Calu3 (cell line): ENCODE results near the gene PGM5. TPM values are rescaled to one million over a fixed set of nuclear protein-coding genes. Genes with fewer than 3 reads are reported as not detected.

Source experiments
- BruUV-seq: library from RNA; stranded (reverse); fragments of 400-500 nt; replicated peaks from 2 replicates; lab custom pipeline; 2021; lab: Mats Ljungman, UMichigan
- CTCF ChIA-PET: fragments of 300-600 bp; sonication (Branson Sonifier 250); formaldehyde crosslinking; loops from one replicate; lab custom pipeline; 2022; ENCODE audit warnings: antibody characterized with exemption; lab: Charles Lee
- DNase-seq: peaks from one replicate; pipeline ENCODE4 v3.0.0; 2022
- H3K27ac Mint-ChIP-seq: one replicate; pipeline ENCODE4 v1.8.0; 2022; ENCODE audit warnings: mixed read lengths; ENCODE audit not compliant: unreplicated experiment
- H3K27me3 Mint-ChIP-seq: one replicate; pipeline ENCODE4 v1.8.0; 2022; ENCODE audit warnings: mixed read lengths; ENCODE audit not compliant: unreplicated experiment
- H3K36me3 Mint-ChIP-seq: one replicate; pipeline ENCODE4 v1.8.0; 2022; ENCODE audit warnings: mild to moderate bottlenecking, moderate library complexity, mixed read lengths; ENCODE audit not compliant: insufficient read depth, unreplicated experiment
- H3K4me1 Mint-ChIP-seq: one replicate; pipeline ENCODE4 v1.8.0; 2022; ENCODE audit warnings: mild to moderate bottlenecking, low read depth, mixed read lengths; ENCODE audit not compliant: unreplicated experiment
- H3K4me3 Mint-ChIP-seq: one replicate; pipeline ENCODE4 v1.8.0; 2022; ENCODE audit warnings: mild to moderate bottlenecking, low read depth, moderate library complexity, mixed read lengths; ENCODE audit not compliant: unreplicated experiment
- H3K9me3 Mint-ChIP-seq: one replicate; pipeline ENCODE4 v1.8.0; 2022; ENCODE audit warnings: low read depth, mixed read lengths; ENCODE audit not compliant: unreplicated experiment
- intact Hi-C: fragments of 100-400 bp; cut with micrococcal nuclease; formaldehyde crosslinking; loops from one replicate; pipeline ENCODE4 v1.10.0; 2022; ENCODE audit not compliant: unreplicated experiment
- total RNA-seq: library from RNA; stranded (reverse); gene quantifications from 2 replicates; pipeline ENCODE4 v1.2.3, GENCODE V29; 2022
- TF ChIP-seq, protein P1 (sequence below): fragments of 200-600 bp; IDR thresholded peaks from one replicate; pipeline ENCODE4 v1.8.0; 2022; ENCODE audit warnings: antibody characterized with exemption; ENCODE audit not compliant: unreplicated experiment

Gene PGM5
- total RNA-seq, 1 experiment from 2014 or later: 0.87 TPM

GRCh38 chr9:68558545-68558944 lies 202.1 kb downstream of the PGM5 start:
- BruUV-seq: no TSS peak
- CTCF ChIA-PET: no interaction called here

DNA sequence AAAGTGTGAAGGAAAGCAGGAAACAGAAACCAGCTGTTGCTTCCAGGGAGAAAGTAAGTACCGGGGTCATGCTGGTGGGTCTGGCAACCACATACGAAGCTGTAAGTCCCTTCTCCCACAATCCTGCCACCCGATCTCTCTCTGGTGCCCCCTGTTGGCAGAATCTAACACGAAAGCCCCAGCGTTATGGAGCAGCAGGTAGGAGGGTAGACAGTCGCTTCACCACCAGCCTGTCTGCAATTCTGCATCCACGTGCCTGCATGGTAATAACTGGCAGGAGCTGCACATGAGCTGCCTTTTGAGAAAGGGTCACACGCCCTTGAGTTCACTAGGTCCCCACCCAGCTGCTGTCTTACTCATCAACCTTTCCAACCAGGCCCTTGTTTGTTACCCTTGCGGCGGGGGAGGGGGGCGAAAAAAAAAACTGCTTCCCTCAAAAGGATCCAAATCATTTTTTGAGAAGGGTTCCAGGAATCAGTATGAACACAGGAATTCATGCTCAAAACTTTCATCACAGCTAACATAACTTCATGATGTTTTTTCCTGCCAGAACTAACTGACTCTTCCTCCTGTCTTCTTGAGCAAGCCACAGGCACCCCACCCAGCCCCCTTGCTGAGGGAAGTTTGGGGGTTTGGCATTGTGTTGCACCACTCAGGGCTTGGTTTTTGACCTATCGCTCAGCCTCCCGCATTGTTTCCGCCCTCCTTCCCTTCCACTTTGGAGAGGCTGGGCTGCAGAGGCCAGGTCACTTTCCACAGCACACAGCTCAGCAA lies 203.8 kb downstream of the PGM5 start:
- Mint-ChIP-seq H3K4me3 (no peak overlapping the region), H3K27me3 (peaks cover 16% of the 10 kb centered on the region), H3K36me3 (no peaks in the 10 kb centered on the region), H3K27ac (no peak overlapping the region), H3K9me3 (no peaks in the 10 kb centered on the region), H3K4me1 (no peaks in the 10 kb centered on the region)
- no TSS peak for BruUV-seq
- intact Hi-C loops: loop anchor here (10.0 kb wide), 2 partner anchors 55 to 215 kb away; no protein-coding TSS in a partner anchor
- TF ChIP-seq, protein P1, sequence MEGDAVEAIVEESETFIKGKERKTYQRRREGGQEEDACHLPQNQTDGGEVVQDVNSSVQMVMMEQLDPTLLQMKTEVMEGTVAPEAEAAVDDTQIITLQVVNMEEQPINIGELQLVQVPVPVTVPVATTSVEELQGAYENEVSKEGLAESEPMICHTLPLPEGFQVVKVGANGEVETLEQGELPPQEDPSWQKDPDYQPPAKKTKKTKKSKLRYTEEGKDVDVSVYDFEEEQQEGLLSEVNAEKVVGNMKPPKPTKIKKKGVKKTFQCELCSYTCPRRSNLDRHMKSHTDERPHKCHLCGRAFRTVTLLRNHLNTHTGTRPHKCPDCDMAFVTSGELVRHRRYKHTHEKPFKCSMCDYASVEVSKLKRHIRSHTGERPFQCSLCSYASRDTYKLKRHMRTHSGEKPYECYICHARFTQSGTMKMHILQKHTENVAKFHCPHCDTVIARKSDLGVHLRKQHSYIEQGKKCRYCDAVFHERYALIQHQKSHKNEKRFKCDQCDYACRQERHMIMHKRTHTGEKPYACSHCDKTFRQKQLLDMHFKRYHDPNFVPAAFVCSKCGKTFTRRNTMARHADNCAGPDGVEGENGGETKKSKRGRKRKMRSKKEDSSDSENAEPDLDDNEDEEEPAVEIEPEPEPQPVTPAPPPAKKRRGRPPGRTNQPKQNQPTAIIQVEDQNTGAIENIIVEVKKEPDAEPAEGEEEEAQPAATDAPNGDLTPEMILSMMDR: peak; percentile 32
- CTCF ChIA-PET: interaction anchor here (0.5 to 0.8 kb wide), 2 partner anchors 19 to 368 kb away, joined by 3 to 4 read pairs; partner anchors contain the start of gene TMEM252
- peak; percentile 51 for DNase-seq

More at GRCh38 chr9:68558545-68558944, 202.1 kb downstream of the PGM5 start:
- Mint-ChIP-seq H3K4me3 (no peak overlapping the region), H3K27ac (no peak overlapping the region), H3K36me3 (no peaks in the 10 kb centered on the region), H3K4me1 (no peaks in the 10 kb centered on the region), H3K27me3 (peaks cover 16% of the 10 kb centered on the region), H3K9me3 (no peaks in the 10 kb centered on the region)
- TF ChIP-seq, protein P1: no peak
- DNase-seq: no peak
- intact Hi-C loops: no loop called here

- H3K36me3 Mint-ChIP-seq: no peaks in the 10 kb centered on the region
- no peak overlapping the region for H3K27ac Mint-ChIP-seq
- peaks cover 13% of the 10 kb centered on the region for H3K27me3 Mint-ChIP-seq
- H3K9me3 Mint-ChIP-seq: no peaks in the 10 kb centered on the region
- BruUV-seq: no TSS peak
- TF ChIP-seq, protein P1: no peak
- intact Hi-C loops: loop anchor here (10.0 kb wide), 2 partner anchors 58 to 218 kb away; no protein-coding TSS in a partner anchor
- no peaks in the 10 kb centered on the region for H3K4me1 Mint-ChIP-seq
- H3K4me3 Mint-ChIP-seq: no peak overlapping the region
- CTCF ChIA-PET: no interaction called here
- no peak for DNase-seq
These were observed 206.1 kb downstream of the PGM5 start for GRCh38 chr9:68562461-68562860.

- Mint-ChIP-seq H3K4me1 (no peaks in the 10 kb centered on the region), H3K4me3 (no peak overlapping the region), H3K27ac (no peak overlapping the region), H3K27me3 (peaks cover 27% of the 10 kb centered on the region), H3K9me3 (no peaks in the 10 kb centered on the region), H3K36me3 (no peaks in the 10 kb centered on the region)
- TF ChIP-seq, protein P1: no peak
- DNase-seq: no peak
- CTCF ChIA-PET: interaction anchor here (0.6 to 1.6 kb wide), 4 partner anchors 31 to 250 kb away, joined by 3 to 6 read pairs (median 4); no protein-coding TSS in a partner anchor
- BruUV-seq: no TSS peak
- intact Hi-C loops: loop anchor here (5.0 to 10.0 kb wide), 3 partner anchors 45 to 223 kb away; no protein-coding TSS in a partner anchor
These were observed 211.2 kb downstream of the PGM5 start for GRCh38 chr9:68567565-68567964.
